SK-N-MC (cell line): ENCODE measurements around the gene BACH2.

Experiments used
- DNase-seq: peaks from one replicate; pipeline ENCODE4 v3.0.0-alpha.2; 2011; ENCODE audit warnings: low read depth, low spot score
- H3K27ac ChIP-seq: fragments of 200-600 bp; sonication (generic); 2 replicates; pipeline ENCODE4 v1.5.1; 2016; ENCODE audit warnings: mixed run types
- H3K36me3 ChIP-seq: fragments of 200-600 bp; sonication (generic); 2 replicates; pipeline ENCODE4 v1.6.1; 2017; ENCODE audit warnings: antibody characterized with exemption, low read length, mixed read lengths; ENCODE audit not compliant: insufficient read depth
- H3K4me3 ChIP-seq: fragments of 200-600 bp; sonication (generic); 2 replicates; pipeline ENCODE4 v1.5.1; 2016
- H3K9ac ChIP-seq: fragments of 200-600 bp; sonication (generic); 2 replicates; pipeline ENCODE4 v1.8.0; 2017; ENCODE audit warnings: mixed run types, mixed read lengths; ENCODE audit not compliant: insufficient read length
- H3K9me3 ChIP-seq: fragments of 200-600 bp; sonication (generic); 2 replicates; pipeline ENCODE4 v1.6.1; 2017; ENCODE audit warnings: low read depth, mild to moderate bottlenecking, antibody characterized with exemption, low read length, moderate library complexity, mixed read lengths
- EZH2 ChIP-seq: fragments of 200-600 bp; sonication (generic); IDR thresholded peaks from one replicate; pipeline ENCODE4 v1.6.1; 2017; ENCODE audit warnings: antibody characterized with exemption
- FOXP2 ChIP-seq: optimal IDR thresholded peaks from 2 replicates; pipeline ENCODE3; 2011; ENCODE audit warnings: mild to moderate bottlenecking, moderate library complexity; ENCODE audit not compliant: insufficient read depth; ENCODE audit errors: extremely low read length, control extremely low read depth
- POLR2AphosphoS5 ChIP-seq: IDR thresholded peaks from 2 replicates; pipeline ENCODE4 v1.6.1; 2012; ENCODE audit warnings: mild to moderate bottlenecking, low read depth, low read length, borderline replicate concordance

Gene BACH2

GRCh38 chr6:90100059-90100665 is 196.5 kb downstream of the BACH2 start:
- H3K36me3 ChIP-seq: no peaks in the 10 kb centered on the region
- DNase-seq: no peak
- H3K4me3 ChIP-seq: no peak overlapping the region
- no peak overlapping the region for H3K27ac ChIP-seq
- TF ChIP-seq POLR2AphosphoS5: no peak
- TF ChIP-seq FOXP2: no peak
- no peak for TF ChIP-seq EZH2
- H3K9me3 ChIP-seq: no peaks in the 10 kb centered on the region
- no peak overlapping the region for H3K9ac ChIP-seq

- Histone ChIP-seq H3K36me3 (no peaks in the 10 kb centered on the region), H3K27ac (no peak overlapping the region), H3K9me3 (no peaks in the 10 kb centered on the region), H3K9ac (no peak overlapping the region), H3K4me3 (no peak overlapping the region)
- DNase-seq: no peak
- TF ChIP-seq FOXP2 (no peak), EZH2 (no peak), POLR2AphosphoS5 (no peak)
Observed at GRCh38 chr6:90098627-90099026, 198.0 kb downstream of the BACH2 start.

- no peak overlapping the region for H3K27ac ChIP-seq
- DNase-seq: no peak
- H3K4me3 ChIP-seq: no peak overlapping the region
- no peak overlapping the region for H3K9ac ChIP-seq
- TF ChIP-seq FOXP2: no peak
- no peak for TF ChIP-seq POLR2AphosphoS5
- TF ChIP-seq EZH2: no peak
- no peaks in the 10 kb centered on the region for H3K36me3 ChIP-seq
- no peaks in the 10 kb centered on the region for H3K9me3 ChIP-seq
Observed at GRCh38 chr6:90098001-90098531, 198.6 kb downstream of the BACH2 start.

GRCh38 chr6:90097356-90097755 is 199.3 kb downstream of the BACH2 start:
- DNase-seq: no peak
- no peak overlapping the region for H3K27ac ChIP-seq
- H3K9ac ChIP-seq: no peak overlapping the region
- no peaks in the 10 kb centered on the region for H3K36me3 ChIP-seq
- no peak overlapping the region for H3K4me3 ChIP-seq
- no peaks in the 10 kb centered on the region for H3K9me3 ChIP-seq
- TF ChIP-seq EZH2 (no peak), FOXP2 (no peak), POLR2AphosphoS5 (no peak)

- no peaks in the 10 kb centered on the region for H3K9me3 ChIP-seq
- H3K9ac ChIP-seq: no peak overlapping the region
- no peaks in the 10 kb centered on the region for H3K36me3 ChIP-seq
- no peak overlapping the region for H3K4me3 ChIP-seq
- no peak overlapping the region for H3K27ac ChIP-seq
- TF ChIP-seq EZH2 (no peak), FOXP2 (no peak), POLR2AphosphoS5 (no peak)
- DNase-seq: no peak
Observed at GRCh38 chr6:90096818-90097217, 199.8 kb downstream of the BACH2 start.

GRCh38 chr6:90095788-90096187 is 200.9 kb downstream of the BACH2 start:
- no peak overlapping the region for H3K27ac ChIP-seq
- no peak for DNase-seq
- no peak overlapping the region for H3K9ac ChIP-seq
- H3K36me3 ChIP-seq: no peaks in the 10 kb centered on the region
- TF ChIP-seq POLR2AphosphoS5: no peak
- no peak for TF ChIP-seq FOXP2
- no peak for TF ChIP-seq EZH2
- no peaks in the 10 kb centered on the region for H3K9me3 ChIP-seq
- no peak overlapping the region for H3K4me3 ChIP-seq

- Histone ChIP-seq H3K27ac (no peak overlapping the region), H3K36me3 (no peaks in the 10 kb centered on the region), H3K9me3 (no peaks in the 10 kb centered on the region), H3K4me3 (no peak overlapping the region), H3K9ac (no peak overlapping the region)
- DNase-seq: no peak
- TF ChIP-seq POLR2AphosphoS5 (no peak), EZH2 (no peak), FOXP2 (no peak)
Observed at GRCh38 chr6:90095145-90095544, 201.5 kb downstream of the BACH2 start.

- H3K4me3 ChIP-seq: no peak overlapping the region
- no peak overlapping the region for H3K9ac ChIP-seq
- no peak for TF ChIP-seq EZH2
- TF ChIP-seq FOXP2: no peak
- no peak for TF ChIP-seq POLR2AphosphoS5
- H3K27ac ChIP-seq: no peak overlapping the region
- H3K36me3 ChIP-seq: no peaks in the 10 kb centered on the region
- H3K9me3 ChIP-seq: no peaks in the 10 kb centered on the region
- DNase-seq: no peak
Observed at GRCh38 chr6:90093558-90094073, 203.0 kb downstream of the BACH2 start.

- Histone ChIP-seq H3K27ac (no peak overlapping the region), H3K9me3 (no peaks in the 10 kb centered on the region), H3K9ac (no peak overlapping the region), H3K36me3 (no peaks in the 10 kb centered on the region), H3K4me3 (no peak overlapping the region)
- TF ChIP-seq POLR2AphosphoS5 (no peak), EZH2 (no peak)
- DNase-seq: no peak
Observed at GRCh38 chr6:90090866-90091265, 205.8 kb downstream of the BACH2 start.
